A673 (cell line): ENCODE results near the gene GALNT18. TPM values are rescaled to one million over a fixed set of nuclear protein-coding genes. Genes with fewer than 3 reads are reported as not detected.

Experiments
- BruUV-seq: library from RNA; stranded (reverse); fragments of 400-500 nt; replicated peaks from 2 replicates; lab custom pipeline; 2021; lab: Mats Ljungman, UMichigan
- CTCF ChIA-PET: fragments of 300-600 bp; sonication (Branson Sonifier 250); formaldehyde crosslinking; loops from one replicate; lab custom pipeline; 2022; ENCODE audit warnings: antibody characterized with exemption; lab: Charles Lee
- POLR2A ChIA-PET: fragments of 300-600 bp; sonication (Branson Sonifier 250); formaldehyde crosslinking; loops from one replicate; lab custom pipeline; 2022; ENCODE audit warnings: antibody characterized with exemption; ENCODE audit not compliant: low non-redundant PET; lab: Charles Lee
- DNase-seq: peaks from one replicate; pipeline ENCODE4 v3.0.0-alpha.2; 2015; ENCODE audit warnings: low spot score
- H3K27ac ChIP-seq: fragments of 200-600 bp; sonication (generic); 2 replicates; pipeline ENCODE4 v1.5.1; 2016; ENCODE audit warnings: mixed run types, low read depth, mild to moderate bottlenecking, mixed read lengths, antibody characterized with exemption, low read length; ENCODE audit not compliant: poor library complexity, severe bottlenecking
- H3K27me3 ChIP-seq: fragments of 200-600 bp; sonication (generic); replicated peaks from 2 replicates; pipeline ENCODE4 v1.6.1; 2017; ENCODE audit warnings: mixed run types, low read depth, mild to moderate bottlenecking, mixed read lengths, antibody characterized with exemption, low read length; ENCODE audit not compliant: insufficient read depth, poor library complexity
- H3K36me3 ChIP-seq: fragments of 200-600 bp; sonication (generic); 2 replicates; pipeline ENCODE4 v1.6.1; 2016; ENCODE audit warnings: mixed run types, mild to moderate bottlenecking, mixed read lengths, antibody characterized with exemption, low read length; ENCODE audit not compliant: insufficient read depth, poor library complexity, severe bottlenecking
- H3K4me1 ChIP-seq: fragments of 200-600 bp; sonication (generic); 2 replicates; pipeline ENCODE4 v1.6.1; 2017; ENCODE audit warnings: mixed run types, mild to moderate bottlenecking, mixed read lengths, antibody characterized with exemption, low read length; ENCODE audit not compliant: insufficient read depth, poor library complexity, severe bottlenecking
- H3K4me3 ChIP-seq: fragments of 200-600 bp; sonication (generic); 2 replicates; pipeline ENCODE4 v1.5.1; 2016; ENCODE audit warnings: low read depth, mixed run types, mild to moderate bottlenecking, mixed read lengths, low read length; ENCODE audit not compliant: poor library complexity, severe bottlenecking
- H3K9me3 ChIP-seq: fragments of 200-600 bp; sonication (generic); 2 replicates; pipeline ENCODE4 v1.6.1; 2016; ENCODE audit warnings: mixed run types, low read depth, mild to moderate bottlenecking, mixed read lengths, antibody characterized with exemption, low read length; ENCODE audit not compliant: poor library complexity, severe bottlenecking
- EZH2 ChIP-seq: fragments of 200-600 bp; sonication (generic); IDR thresholded peaks from 2 replicates; pipeline ENCODE4 v1.6.1; 2017; ENCODE audit warnings: borderline replicate concordance, low read depth, mild to moderate bottlenecking, mixed read lengths, antibody characterized with exemption, low read length; ENCODE audit not compliant: poor library complexity, severe bottlenecking
- intact Hi-C: fragments of 100-400 bp; cut with micrococcal nuclease; formaldehyde crosslinking; loops from one replicate; pipeline ENCODE4 v1.10.0; 2022; ENCODE audit not compliant: unreplicated experiment
- total RNA-seq: library from RNA; stranded (reverse); gene quantifications from 2 replicates; pipeline ENCODE4 v1.2.3, GENCODE V29; 2021
- TF ChIP-seq, protein P1 (sequence below): fragments of 300-800, 200-600 bp; sonication (generic); conservative IDR thresholded peaks from 2 replicates; pipeline ENCODE4 v1.5.1; 2017; ENCODE audit warnings: low read depth, mild to moderate bottlenecking, antibody characterized with exemption, low read length, moderate library complexity, mixed read lengths

GALNT18 gene
- total RNA-seq, 1 experiment from 2014 or later = 0.37 TPM

DNA sequence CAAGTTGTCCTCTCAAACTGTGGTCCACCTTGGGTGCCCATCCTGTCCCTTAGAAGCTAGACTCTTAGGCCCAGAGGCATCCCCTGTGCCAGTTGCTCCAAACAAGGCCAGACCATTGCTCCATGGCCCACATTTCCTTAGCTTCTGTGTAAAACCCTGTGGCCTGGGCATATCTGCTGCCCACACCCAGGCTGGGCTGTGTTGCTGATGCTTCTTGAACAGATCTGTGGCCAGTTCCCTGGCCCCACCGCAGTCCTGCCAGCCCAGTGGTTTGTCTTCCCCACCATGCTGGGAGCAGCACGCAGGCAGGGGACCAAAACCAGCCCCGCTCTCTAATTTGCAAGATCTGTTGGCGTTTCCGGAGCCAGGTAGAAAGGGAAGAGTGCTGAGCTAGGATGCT lies 341.0 kb downstream of the GALNT18 start:
- H3K27ac ChIP-seq = peak overlapping the region; percentile 89
- H3K4me1 ChIP-seq = peaks cover 24% of the 10 kb centered on the region
- ChIA-PET CTCF (no interaction called here), POLR2A (no interaction called here)
- TF ChIP-seq EZH2 = no peak
- TF ChIP-seq, protein P1, sequence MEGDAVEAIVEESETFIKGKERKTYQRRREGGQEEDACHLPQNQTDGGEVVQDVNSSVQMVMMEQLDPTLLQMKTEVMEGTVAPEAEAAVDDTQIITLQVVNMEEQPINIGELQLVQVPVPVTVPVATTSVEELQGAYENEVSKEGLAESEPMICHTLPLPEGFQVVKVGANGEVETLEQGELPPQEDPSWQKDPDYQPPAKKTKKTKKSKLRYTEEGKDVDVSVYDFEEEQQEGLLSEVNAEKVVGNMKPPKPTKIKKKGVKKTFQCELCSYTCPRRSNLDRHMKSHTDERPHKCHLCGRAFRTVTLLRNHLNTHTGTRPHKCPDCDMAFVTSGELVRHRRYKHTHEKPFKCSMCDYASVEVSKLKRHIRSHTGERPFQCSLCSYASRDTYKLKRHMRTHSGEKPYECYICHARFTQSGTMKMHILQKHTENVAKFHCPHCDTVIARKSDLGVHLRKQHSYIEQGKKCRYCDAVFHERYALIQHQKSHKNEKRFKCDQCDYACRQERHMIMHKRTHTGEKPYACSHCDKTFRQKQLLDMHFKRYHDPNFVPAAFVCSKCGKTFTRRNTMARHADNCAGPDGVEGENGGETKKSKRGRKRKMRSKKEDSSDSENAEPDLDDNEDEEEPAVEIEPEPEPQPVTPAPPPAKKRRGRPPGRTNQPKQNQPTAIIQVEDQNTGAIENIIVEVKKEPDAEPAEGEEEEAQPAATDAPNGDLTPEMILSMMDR = no peak
- no peaks in the 10 kb centered on the region for H3K27me3 ChIP-seq
- intact Hi-C loops = no loop called here
- BruUV-seq = no TSS peak
- no peaks in the 10 kb centered on the region for H3K9me3 ChIP-seq
- DNase-seq = no peak
- no peaks in the 10 kb centered on the region for H3K36me3 ChIP-seq
- H3K4me3 ChIP-seq = no peak overlapping the region

DNA sequence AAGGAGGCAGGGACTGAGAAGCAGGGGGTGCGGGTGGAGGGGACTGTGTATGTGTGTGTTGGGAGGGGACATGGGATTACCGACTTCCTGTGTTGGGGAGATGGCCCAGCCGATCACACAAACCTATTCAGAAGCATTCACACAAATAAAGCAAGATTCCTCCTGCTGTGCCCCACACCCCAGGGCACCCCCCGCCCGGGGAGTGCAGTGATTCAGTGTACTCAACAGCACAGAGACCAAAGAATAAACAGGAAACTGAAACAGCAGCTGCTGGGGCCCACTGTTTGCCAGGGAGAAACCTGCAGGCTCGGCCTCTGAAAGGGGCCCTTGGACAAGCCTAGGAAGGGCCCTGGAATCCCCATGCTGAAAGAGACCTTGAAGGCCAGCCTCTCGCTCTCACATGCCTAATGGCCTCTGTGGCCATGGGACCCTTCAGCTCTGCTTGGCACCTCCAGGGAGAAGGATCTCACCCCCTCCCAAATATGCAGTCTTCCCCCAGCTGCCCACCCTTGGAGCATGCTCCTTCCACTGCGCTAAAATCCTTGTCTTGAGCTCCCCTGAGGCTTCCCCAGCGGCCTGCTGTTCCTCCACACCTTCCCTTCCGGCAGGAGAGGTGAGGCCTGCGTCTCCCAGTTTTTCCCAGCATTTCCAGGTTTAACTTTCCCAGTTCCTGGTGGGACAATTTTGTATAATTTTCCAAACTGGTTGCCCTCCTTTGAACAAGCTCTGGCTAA lies 341.7 kb downstream of the GALNT18 start:
- Histone ChIP-seq H3K27me3 (no peaks in the 10 kb centered on the region), H3K27ac (peak overlapping the region; percentile 89), H3K36me3 (no peaks in the 10 kb centered on the region), H3K9me3 (no peaks in the 10 kb centered on the region), H3K4me1 (peaks cover 19% of the 10 kb centered on the region), H3K4me3 (no peak overlapping the region)
- no TSS peak for BruUV-seq
- ChIA-PET POLR2A (no interaction called here), CTCF (interaction anchor here (0.6 kb wide), 2 partner anchors 43 to 370 kb away, joined by 3 read pairs; no protein-coding TSS in a partner anchor)
- TF ChIP-seq, protein P1 = no peak
- no peak for TF ChIP-seq EZH2
- intact Hi-C loops = no loop called here
- DNase-seq = peak; percentile 94

DNA sequence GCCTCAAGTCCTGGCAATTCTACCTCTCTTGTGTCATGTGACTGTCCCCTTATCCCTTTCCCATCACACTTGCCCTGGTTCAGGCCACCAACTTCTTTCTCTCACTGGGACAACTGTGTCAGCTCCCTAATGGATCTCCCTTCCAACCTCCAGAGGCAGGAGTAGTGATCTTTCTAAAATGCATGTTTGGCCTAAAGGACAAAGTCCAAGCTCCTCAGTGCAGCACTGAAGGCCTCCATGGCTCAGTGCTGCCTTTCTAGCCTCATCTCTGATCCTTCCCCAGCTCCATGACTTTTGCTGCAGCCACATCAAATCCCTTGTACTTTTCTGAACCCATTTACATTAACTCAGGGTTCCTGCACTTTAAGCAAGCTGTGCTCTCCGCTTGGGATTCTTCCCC lies 349.6 kb downstream of the GALNT18 start:
- no TSS peak for BruUV-seq
- Histone ChIP-seq H3K36me3 (no peaks in the 10 kb centered on the region), H3K4me1 (no peaks in the 10 kb centered on the region), H3K27ac (no peak overlapping the region), H3K27me3 (no peaks in the 10 kb centered on the region), H3K9me3 (no peaks in the 10 kb centered on the region), H3K4me3 (no peak overlapping the region)
- no peak for DNase-seq
- ChIA-PET POLR2A (no interaction called here), CTCF (no interaction called here)
- intact Hi-C loops = no loop called here
- TF ChIP-seq, protein P1 = no peak
- TF ChIP-seq EZH2 = no peak
